ENCODE data around the gene TEP1. TPM values are rescaled to one million over a fixed set of nuclear protein-coding genes. Genes with fewer than 3 reads are reported as not detected.

TEP1 gene
- total and polyA plus RNA-seq, 2 of the 13 experiments (the other 11 are each of a cell fraction or from before 2014, with no cell fraction given) = 11.0 to 12.8 TPM

GRCh38 chr14:20334017-20334416 is 79.3 kb downstream of the TEP1 start:
- in situ Hi-C loops (cut with HindIII; ENCODE audit: extremely low pct_ligation_motif_present, low pct_unique_long_range_greater_than_20kb) = loop anchor here (25.0 kb wide), 2 partner anchors 128 to 653 kb away; partner anchors contain the start of genes APEX1, METTL17, OSGEP and PIP4P1
- H3K4me2 ChIP-seq (ENCODE audit: low read depth, low read length) = peak overlapping the region; percentile 78
- peaks cover 48% of the 10 kb centered on the region for H3K4me1 ChIP-seq (ENCODE audit: insufficient read depth, low read length)
- ChIA-PET CTCF (ENCODE audit: low intra/inter-chr PET ratio, low total read pairs) (no interaction called here), POLR2A (interaction anchor here (1.2 to 9.8 kb wide), 2 partner anchors 8 to 128 kb away, joined by 5 to 139 read pairs; partner anchors contain the start of genes PARP2 and PIP4P1)
- BruUV-seq (replicated peaks) = no TSS peak
- intact Hi-C loops (cut with micrococcal nuclease; ENCODE audit: unreplicated experiment) = no loop called here
- 11% methylated on average over 7 of the region's 7 CpGs for WGBS (ENCODE audit: low lambda C conversion rate)
- no peaks in the 10 kb centered on the region; a peak in 1 of 5 replicates for H3K27me3 ChIP-seq (ENCODE audit: control insufficient read depth in 1 of 2, insufficient read depth in 2 of 2, low read length in 2 of 2)
- H3K27ac ChIP-seq (ENCODE audit: extremely low read length, insufficient read depth, low read length) = peak overlapping the region; percentile 79
- ATAC-seq = no peak
- no peaks in the 10 kb centered on the region for H3K9me3 ChIP-seq (ENCODE audit: low read length)
- DNase-seq (ENCODE audit: low spot score) = no peak
- H3K9ac ChIP-seq (ENCODE audit: insufficient read depth, low read depth, low read length) = peak overlapping the region; percentile 82; the same call in 1 of the 2 replicates
- H2AFZ ChIP-seq (ENCODE audit: low read length) = no peak overlapping the region
- H3K36me3 ChIP-seq (replicated peaks in 1 of 2; ENCODE audit: control insufficient read depth in 1 of 2, insufficient read depth in 2 of 2, low read length in 2 of 2) = peaks cover 0 to 2% of the 10 kb centered on the region in 2 experiments; a peak in 2 of 5 replicates
- FAIRE-seq = no peak
- peak overlapping the region in 2 of 3 experiments; percentile 75 to 78; a peak in 2 of 6 replicates for H3K4me3 ChIP-seq (replicated peaks in 1 of 3; ENCODE audit: insufficient read depth in 1 of 3, low read depth in 2 of 3, low read length in 3 of 3)
- peaks cover 39% of the 10 kb centered on the region for H3K79me2 ChIP-seq (ENCODE audit: insufficient read depth, low read length)
- peaks cover 12% of the 10 kb centered on the region; the same call in 1 of the 2 replicates for H4K20me1 ChIP-seq (ENCODE audit: insufficient read depth, low read length)
- TF ChIP-seq ZC3H13 (CRISPR knock-in tag; IDR thresholded peaks at IDR 0.05) (no peak), RARA (CRISPR knock-in tag; IDR thresholded peaks at IDR 0.05) (peak; percentile 28; the same call in 1 of the 2 replicates), ZNF362 (CRISPR knock-in tag; IDR thresholded peaks at IDR 0.05; ENCODE audit: borderline replicate concordance) (peak; percentile 54; the same call in 1 of the 2 replicates), JUN (CRISPR knock-in tag; IDR thresholded peaks at IDR 0.05) (no peak), BCL6 (CRISPR knock-in tag; IDR thresholded peaks at IDR 0.05) (no peak), CAMTA2 (CRISPR knock-in tag; IDR thresholded peaks at IDR 0.05; ENCODE audit: borderline replicate concordance) (no peak), NR2F1 (CRISPR knock-in tag; IDR thresholded peaks at IDR 0.05) (0 out of 4 replicates have a peak, but pooled peaks of 1 of the 2 experiments have one; percentile 20), ZBTB44 (CRISPR knock-in tag; IDR thresholded peaks at IDR 0.05) (no peak), DRAP1 (CRISPR knock-in tag; IDR thresholded peaks at IDR 0.05) (no peak), NR2F6 (IDR thresholded peaks at IDR 0.05) (0 out of 2 replicates have a peak, but pooled peaks have one; percentile 21), NR2F6 (CRISPR knock-in tag; IDR thresholded peaks at IDR 0.05) (peak; percentile 69), GPBP1L1 (CRISPR knock-in tag; IDR thresholded peaks at IDR 0.05) (no peak), DNMT3B (CRISPR knock-in tag; conservative IDR thresholded peaks at IDR 0.05) (no peak), CCAR2 (optimal IDR thresholded peaks at IDR 0.05; ENCODE audit: low read depth, low read length) (no peak), ZMAT3 (CRISPR knock-in tag; conservative IDR thresholded peaks at IDR 0.05) (no peak)
